Right ventricle myocardium superior (tissue), 1 donor: ENCODE data around the gene SLC6A3. TPM values are rescaled to one million over a fixed set of nuclear protein-coding genes. Genes with fewer than 3 reads are reported as not detected.
A peak's percentile ranks its signal among the peaks of the same experiment; 100 is the strongest.

ENCODE experiments used
- ATAC-seq: fragments of 200-7000 bp; cut with Tn5 transposase; one replicate; pipeline ENCODE4 v1.9.1; 2020; ENCODE audit warnings: mild to moderate bottlenecking; ENCODE audit not compliant: poor library complexity
- DNase-seq: peaks from one replicate; pipeline ENCODE4 v3.0.0-alpha.2; 2020
- intact Hi-C: fragments of 100-400 bp; cut with DNase I; formaldehyde crosslinking; loops from one replicate; pipeline ENCODE4 v1.11.2; 2022
- long read RNA-seq: library from polyadenylated mRNA; unstranded; transcript quantifications from one replicate; pipeline ENCODE4 v2.0.0, GENCODE V29; 2021
- total RNA-seq: library from RNA; stranded (reverse); fragmentation: NEBNext Ultra II Directional; extraction: Animal tissue kit (Norgen Biotek cat#: 25700); gene quantifications from one replicate; pipeline ENCODE4 v1.2.1, GENCODE V29; 2021
- donor health status: DM: no; HTN: yes; CAD: no; lungs with severe emphysema.

The SLC6A3 gene
- total RNA-seq = not detected
- long read RNA-seq = 0 reads

DNA sequence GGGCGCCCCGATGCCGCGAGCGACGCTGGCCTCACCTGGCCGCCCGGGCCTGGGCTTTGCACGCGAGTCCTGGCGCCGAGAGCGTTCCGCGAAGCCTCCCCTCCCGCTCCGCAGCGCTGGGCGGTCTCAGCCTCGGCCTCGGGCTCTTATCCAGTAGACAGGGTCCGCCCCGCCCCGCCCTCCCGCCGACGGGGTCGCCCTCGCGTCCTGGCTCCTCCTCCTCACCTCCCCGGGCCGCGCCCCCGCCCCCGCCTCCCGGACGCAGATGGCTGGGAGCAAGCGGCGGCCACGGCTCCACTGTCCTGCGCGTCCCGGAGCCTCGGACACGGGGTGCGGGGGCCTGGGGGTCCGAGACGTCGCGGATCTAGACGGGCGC, at the start of gene SLC6A3:
TSS of gene SLC6A3 (minus strand) at position 128 of the 376 bp plus-strand sequence. CDS start 2,243 bp downstream, outside the sequence.
- no peak for ATAC-seq
- intact Hi-C loops = no loop called here
- DNase-seq = peak; percentile 46

DNA sequence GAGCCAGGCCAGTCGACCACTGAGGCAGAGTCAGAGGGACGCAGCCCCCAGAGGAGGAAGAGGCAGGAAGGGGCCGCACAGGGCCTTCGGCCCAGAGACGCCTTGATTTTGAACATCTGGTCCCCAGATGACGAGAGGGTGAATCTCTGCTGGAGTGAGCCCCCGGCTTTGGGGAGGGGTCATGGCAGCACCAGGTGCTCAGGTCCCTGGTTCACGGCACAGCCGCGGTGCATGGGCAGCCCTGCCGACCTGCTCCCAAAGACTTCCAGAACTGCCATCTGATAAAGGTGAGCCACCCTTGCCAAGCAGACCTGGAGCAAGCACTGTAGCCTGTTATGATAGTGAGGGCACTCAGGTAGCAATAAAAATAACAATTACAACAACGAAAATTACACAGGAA, 48.7 kb upstream of the SLC6A3 start:
- DNase-seq = no peak
- intact Hi-C loops = no loop called here
- no peak for ATAC-seq

DNA sequence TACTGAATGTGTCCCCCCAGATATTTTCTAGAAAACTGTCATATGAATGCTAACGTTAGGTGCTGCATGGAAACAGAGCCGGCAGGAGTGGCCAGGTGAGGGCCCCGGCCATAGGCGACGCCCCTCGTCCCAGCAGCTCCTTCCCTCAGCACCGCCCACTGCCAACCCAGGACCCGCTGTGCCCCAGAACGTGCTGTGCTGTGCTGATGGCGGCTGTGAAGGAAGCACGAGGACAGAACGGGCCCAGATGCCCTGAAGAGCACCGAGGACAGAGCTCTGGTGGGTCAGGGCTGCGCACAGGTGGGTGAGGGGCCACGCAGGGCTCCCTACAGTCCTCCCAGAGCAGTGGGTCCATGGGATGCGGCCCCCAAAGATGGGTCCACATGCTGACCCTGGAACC, 48.2 kb upstream of the SLC6A3 start:
- ATAC-seq (no peak), DNase-seq (no peak)
- intact Hi-C loops = no loop called here

DNA sequence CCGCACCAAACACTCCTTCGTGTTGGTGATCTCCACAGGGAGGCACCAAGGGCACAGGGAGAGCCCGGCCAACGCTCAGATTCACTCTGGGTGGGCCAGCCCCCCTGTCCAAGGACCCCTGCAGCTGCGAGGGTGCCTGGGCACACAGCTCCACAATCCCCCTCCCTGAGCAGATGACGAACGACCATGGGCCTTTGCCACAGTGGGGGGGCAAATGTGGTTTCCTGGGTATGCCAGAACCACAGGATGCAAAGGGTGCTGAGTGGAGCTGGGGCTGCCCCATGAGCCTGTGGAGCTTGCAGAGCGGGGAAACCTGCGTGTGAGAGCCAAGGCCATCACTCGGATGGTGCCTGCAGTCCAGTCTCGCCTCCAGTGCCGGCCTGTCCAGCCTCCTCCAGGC, 47.5 kb upstream of the SLC6A3 start:
- ATAC-seq (no peak), DNase-seq (no peak)
- intact Hi-C loops = no loop called here

DNA sequence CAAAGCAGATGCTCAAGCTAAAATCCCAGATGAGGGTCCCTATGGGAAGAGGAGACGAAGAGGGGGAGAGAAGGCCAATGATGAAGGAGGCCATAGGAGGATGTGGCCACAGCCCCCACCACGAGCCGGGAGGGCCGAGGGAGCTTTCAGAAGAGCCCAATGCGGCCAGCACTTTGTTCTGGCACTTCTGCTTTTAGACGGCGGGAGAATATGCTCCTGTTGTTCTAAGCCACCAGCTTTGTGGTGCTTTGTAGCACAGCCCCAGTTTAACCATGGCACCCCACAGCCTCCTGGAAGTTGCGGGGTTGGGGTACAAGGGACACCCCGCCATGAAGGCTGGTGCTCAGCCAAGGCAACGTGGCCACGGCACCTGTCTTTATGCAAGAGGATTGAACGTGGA, 45.1 kb upstream of the SLC6A3 start:
- intact Hi-C loops = no loop called here
- DNase-seq = no peak
- ATAC-seq = no peak

DNA sequence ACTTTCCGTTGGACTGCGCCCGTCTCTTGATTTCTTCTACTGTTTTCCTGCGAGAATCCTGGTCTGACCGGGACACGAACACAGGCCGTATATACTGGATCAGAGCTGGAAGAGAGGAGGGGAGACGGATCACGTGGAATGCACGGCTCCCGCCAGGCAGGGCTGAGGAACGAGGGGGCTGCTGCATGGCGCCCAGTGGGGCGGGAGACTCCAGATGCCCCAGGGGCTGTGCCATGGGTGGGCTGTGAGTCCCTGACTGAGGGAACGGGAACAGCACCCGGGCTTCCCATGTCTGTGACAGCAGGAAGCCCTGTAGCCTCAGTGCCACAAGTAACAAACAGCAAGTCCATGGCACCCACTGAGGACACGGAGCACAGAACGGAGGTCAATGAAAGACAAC, 44.5 kb upstream of the SLC6A3 start:
- intact Hi-C loops = no loop called here
- no peak for DNase-seq
- no peak for ATAC-seq

DNA sequence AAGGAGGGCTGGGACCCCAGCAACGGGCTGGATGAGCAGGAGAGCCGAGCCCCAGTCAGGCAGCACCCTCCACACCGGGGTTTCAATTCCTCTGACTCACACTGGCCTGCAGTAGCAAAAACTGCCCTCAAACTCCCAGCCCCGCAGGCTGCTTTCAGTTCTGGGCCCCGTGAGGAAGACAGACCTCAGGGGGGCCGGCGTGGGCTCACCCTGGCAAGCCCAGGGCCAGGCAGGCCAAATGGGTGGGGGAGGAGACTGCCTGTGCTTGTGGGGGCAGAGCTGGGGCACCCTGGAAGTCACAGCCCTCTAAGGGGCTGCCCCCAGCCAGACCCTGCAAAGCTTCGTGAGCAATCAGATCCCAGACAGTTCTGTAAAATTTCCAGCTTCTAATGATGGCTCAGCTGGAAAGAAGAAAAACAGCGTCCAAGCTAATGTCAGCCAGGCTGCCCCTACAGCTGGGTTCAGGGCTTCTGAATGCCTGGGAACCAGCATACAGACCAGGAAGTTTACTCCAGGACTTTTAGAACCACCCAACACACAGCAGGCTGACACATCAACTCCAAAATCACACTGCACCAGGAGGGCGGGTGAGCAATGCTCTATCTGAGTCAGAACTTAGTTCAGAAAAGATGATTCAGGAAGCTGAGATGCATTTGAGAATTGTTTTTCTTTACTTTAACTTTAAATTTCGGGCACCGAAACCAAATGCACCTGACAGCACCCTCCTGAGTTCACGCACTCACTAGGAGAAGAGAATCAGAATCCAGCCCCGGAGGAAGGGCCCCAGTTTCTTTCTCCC, 43.8 kb upstream of the SLC6A3 start:
- ATAC-seq = no peak
- no peak for DNase-seq
- intact Hi-C loops = no loop called here

DNA sequence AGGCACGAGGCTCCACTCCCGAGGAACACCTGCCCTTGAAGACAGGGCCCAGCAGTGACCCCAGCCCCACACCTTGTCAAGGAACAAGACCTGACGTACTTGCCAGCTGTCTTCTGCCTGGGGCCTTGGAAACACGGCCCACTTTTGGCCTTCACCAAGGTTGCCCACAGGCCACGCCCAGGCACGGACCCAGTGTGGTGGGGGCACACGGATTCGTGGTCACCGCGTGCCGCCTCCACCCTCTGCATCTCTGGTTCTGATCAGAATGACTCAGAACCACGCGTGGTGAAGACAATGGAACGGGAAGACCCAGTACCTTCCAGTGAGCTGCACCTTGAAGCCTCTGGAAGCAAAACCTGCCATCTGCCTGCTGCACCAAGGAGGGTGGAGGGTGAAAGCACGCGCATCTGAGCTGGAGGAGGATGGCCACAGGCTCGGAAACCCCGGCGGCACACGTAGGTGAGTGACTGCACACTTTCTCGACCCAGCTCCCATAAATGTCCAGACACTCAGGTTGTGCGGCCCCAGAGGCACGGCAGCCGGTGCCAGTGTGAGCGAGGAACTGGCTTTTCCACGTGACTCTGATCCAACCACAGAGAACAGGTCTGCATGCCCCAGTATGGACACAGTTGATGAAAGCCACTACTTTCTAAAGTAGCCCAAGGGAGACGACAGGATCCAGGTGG, 42.0 kb upstream of the SLC6A3 start:
- ATAC-seq = no peak
- intact Hi-C loops = no loop called here

DNA sequence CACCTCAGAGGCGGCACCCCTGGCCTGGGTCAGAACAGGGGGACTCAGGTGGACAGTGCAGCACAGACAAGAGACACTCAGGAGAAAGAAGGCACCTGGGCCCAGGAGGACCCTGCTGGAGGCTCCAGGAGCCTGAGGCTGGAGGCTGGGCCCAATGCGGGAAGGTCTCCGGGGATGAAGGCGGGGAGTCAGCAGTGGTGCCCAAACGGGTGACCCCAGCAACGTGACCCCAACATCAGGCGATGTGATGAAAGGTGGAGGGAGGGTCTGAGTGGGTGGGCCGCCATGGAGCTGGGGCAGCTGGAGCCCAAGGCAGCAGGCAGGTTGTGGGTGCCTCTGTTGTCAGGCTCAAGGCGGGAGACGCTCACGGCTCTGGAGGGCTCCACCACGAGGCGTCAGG, 41.0 kb upstream of the SLC6A3 start:
- ATAC-seq = no peak
- DNase-seq = no peak
- intact Hi-C loops = no loop called here

More for the DNA sequence above, 42.0 kb upstream of the SLC6A3 start:
- DNase-seq = no peak

DNA sequence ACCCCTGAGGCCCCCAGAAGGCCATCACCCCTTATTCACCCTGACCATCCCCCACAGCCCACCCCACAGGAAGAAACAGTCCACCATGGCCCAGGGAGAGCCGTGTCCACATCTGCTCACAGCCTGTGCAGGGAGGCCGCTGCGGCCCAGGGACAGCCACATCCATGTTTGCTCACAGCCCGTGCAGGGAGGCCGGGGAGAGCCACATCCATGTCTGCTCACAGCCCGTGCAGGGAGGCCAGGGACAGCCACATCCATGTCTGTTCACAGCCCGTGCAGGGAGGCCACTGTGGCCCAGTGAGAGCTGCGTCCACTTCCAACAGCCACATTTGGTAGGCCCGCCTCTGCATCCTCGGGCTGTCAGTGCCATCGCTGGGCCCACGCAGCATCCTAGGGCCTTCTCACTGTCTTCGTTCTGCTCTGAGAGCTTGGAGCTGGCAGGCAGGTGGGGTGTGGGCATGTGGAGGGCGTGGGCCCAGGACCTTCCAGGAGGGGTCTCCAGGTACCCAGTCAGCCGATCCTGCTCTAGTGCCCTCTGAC, 40.4 kb upstream of the SLC6A3 start:
- ATAC-seq (no peak), DNase-seq (no peak)
- intact Hi-C loops = no loop called here

DNA sequence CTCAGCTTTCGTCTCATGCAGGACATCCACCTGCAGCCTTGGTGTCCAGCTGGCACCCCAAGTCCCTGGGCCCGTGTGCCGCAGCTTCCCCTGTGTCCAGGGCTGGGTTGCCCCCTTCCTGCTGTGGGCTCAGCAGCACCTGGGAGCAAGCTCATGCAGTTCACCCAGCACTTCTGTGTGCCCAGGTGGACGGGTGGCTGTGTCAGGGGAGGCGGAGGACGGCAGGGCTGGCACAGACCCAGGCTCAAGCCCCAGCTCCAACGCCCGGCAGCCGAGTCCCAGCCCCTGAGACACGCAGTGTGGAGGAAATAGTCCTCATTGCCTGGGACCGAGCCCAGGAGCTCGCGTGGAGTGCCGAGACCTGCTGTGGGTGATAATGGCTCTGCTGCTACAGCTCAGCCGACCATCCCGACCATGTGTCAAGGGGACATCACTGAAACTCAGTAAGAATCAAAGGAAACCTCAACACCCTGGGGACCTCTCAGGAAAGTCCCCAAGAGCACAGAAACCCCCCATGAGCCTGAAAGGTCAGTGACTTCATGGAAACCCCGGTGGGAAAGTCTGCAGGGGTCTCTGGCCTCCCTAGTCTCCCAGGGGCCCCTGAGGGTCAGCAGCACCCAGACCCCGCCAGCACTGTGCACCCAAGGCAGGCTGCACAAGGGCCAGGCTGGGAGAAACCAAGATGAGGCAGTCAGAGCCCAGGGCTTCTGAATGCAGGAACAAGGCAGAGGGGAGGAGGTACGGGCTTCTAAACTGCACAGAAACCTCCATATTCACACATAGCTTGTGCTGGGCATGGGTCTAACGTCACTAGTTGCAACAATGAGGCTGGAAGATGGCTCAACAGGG, 39.7 kb upstream of the SLC6A3 start:
- no peak for ATAC-seq
- intact Hi-C loops = no loop called here

DNA sequence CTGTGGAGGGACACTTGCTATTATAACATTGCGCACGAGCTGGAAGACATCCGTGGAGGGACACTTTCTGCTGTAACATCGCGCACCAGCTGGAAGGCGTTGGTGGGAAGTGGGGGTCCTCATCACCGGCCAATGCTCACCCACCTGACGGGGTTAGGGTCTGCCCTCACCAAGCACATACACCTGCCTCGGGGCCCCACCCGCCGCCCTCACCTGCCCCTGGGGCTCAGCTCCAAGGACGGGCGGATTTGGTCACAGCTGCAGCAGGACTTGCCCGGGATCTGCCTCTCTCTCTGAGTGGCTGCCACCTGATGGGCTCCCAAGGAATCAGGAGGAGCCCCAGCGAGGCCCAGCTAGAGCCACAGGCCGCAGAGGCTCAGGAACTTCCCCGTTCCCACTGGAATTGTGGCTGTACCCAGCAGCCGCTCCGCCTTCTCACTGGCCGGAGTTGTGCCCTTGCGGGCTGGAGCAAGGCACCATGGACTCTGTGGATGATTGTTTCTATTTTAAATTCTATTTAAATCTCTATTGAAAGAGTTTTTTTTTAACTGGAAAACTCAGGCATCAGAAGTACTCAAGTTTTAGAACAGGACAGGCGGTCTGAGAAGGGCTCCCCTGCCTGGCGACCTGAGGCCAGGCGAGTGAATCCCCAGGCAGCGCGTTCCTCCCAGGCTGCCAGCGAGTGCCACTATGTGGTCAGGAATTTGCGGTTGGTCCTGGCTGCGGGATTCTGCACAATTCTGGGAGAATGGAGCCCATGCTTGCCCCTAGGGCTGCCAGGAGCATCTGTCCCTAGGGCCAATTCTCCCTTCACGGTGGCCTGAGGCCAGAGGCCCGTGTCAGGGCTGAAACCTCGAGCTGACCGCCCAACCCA, 38.9 kb upstream of the SLC6A3 start:
- intact Hi-C loops = no loop called here
- DNase-seq = no peak
- no peak for ATAC-seq

More for the DNA sequence above, 39.7 kb upstream of the SLC6A3 start:
- DNase-seq = no peak

DNA sequence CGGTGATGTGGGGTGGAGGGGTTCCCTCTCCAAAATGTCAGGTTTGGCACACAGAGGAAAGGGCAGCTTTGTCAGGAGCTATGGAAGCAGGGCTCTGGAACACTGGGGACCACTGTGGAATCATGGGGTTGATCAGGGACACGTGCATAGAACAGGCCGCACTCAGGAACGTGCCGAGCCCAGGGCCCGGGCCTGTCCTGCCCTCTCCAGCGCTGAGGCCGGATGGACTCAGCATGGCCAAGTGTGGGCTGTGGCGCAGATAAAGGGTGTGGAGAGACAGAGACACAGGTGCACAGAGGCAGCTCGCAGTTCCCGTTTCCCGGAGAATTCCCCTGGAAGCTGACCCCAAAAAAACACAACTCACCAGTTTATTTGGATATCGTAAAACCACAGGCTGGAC, 37.8 kb upstream of the SLC6A3 start:
- ATAC-seq (no peak), DNase-seq (no peak)
- intact Hi-C loops = no loop called here

DNA sequence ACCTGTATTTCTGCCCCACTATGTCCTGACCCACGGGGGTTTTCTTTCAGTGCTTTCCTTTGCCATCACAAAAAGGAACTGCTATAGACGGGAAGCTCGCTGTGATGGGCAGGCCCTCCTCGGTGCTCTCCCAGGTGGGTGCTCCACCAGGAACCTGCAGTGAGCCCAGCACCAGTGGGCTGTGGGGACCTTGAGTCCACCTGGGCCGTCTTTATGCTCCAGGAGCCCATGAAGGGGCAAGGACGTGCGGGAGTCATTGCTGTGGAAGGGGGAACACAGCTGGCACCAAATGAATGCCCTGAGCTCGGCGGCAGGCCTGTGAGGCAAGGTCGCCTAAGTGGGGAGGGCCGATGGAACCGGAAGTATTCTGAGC, 36.7 kb upstream of the SLC6A3 start:
- no peak for DNase-seq
- no peak for ATAC-seq
- intact Hi-C loops = no loop called here

DNA sequence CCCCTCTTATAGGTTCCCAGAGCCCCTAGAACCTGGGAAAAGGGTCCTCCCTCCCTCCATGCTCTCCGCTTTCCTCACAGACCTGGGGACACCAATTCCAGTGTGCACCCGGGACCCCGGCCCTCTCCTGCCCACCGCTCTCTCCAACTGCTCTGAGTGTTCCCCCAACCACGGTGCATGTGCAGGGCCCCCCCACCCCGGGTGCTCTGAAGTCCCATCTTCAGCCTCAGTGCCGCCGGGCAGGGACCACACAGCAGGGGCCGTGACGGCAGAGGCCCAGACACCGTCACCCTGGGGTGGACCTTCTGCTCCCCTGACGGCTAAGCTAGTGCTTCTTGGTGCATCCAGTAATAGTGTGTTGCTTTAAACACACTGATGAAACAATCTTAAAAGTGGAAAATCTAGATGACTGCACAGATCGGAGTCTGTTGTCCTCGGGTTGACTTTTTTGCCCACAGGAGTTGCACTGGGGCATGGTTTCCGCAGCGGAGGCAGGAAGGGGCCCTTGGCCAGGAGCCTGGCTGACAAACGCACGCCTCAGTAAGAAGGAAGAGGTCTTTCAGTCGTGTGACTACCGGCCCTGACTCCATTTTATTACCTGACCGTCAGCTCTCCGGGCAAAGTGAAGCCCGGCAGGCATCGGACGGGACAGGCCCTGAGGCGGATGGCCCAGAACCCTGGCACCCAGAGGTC, 36.2 kb upstream of the SLC6A3 start:
- DNase-seq (peak; percentile 34), ATAC-seq (no peak)
- intact Hi-C loops = no loop called here

DNA sequence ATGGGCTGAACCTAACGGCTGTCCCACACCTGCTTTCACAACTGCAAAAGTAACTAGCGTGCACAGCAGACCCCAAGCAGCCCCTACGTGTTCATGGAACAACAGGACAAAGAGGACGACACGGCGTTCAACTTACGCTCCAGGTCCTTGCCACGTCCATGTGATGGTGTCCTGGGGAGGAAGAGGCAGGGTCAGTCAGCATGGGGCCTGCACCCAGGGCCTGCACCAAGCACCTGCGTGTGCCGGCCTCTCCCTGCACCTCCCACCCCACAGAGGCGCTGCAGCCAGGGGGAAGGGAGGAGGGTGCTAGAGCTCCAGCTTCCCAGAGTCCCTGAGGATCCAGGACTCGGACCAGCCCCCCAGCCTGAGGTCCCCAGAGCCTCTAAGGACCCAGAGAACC, 35.6 kb upstream of the SLC6A3 start:
- intact Hi-C loops = no loop called here
- ATAC-seq (no peak), DNase-seq (peak; percentile 22)

DNA sequence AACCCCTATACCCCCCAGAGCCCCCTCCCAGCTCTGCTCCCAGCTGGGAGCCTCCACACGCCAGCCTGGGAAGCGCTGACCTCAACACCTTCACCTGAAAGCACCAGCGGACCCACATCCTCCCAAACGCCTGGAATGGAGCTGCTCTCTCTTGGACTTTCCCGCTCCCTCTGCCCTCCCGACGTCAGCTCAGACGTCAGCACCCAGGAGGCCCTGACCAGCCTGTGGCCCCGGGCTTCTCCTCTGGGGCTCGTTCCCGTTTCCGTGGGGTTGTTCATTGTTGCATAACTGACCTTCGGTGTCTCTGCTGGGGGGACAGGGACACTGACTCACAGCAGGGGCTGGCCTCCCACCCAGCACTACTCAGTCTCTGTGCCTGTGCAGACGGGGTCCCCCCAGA, 35.0 kb upstream of the SLC6A3 start:
- ATAC-seq (peak; percentile 45), DNase-seq (peak; percentile 76)
- intact Hi-C loops = no loop called here
